Keratinocyte (primary cell): ENCODE measurements around the gene FARP1. TPM values are rescaled to one million over a fixed set of nuclear protein-coding genes. Genes with fewer than 3 reads are reported as not detected.

Experiments
- DNase-seq: peaks from one replicate; pipeline ENCODE4 v3.0.0-alpha.2; 2011; ENCODE audit warnings: low read depth, missing footprints, low spot score
- FAIRE-seq: peaks from 2 replicates; lab custom pipeline; 2011; peaks lifted over from hg19 to GRCh38; lab: Jason Lieb, UNC
- H2AFZ ChIP-seq: 2 replicates; pipeline ENCODE4 v1.6.0; 2012; ENCODE audit warnings: low read length, control low read depth, inconsistent platforms; ENCODE audit not compliant: control insufficient read depth
- H3K27ac ChIP-seq: 2 replicates; pipeline ENCODE4 v1.5.1; 2011; ENCODE audit warnings: low read length; ENCODE audit not compliant: control insufficient read depth, insufficient read depth
- H3K27me3 ChIP-seq: 3 replicates; pipeline ENCODE4 v1.6.0; 2011; ENCODE audit warnings: low read length; ENCODE audit not compliant: control insufficient read depth, insufficient read depth; ENCODE audit errors: extremely low read depth
- H3K36me3 ChIP-seq, 2 experiments: 2 replicates in 1 of 2; 3 replicates in 1 of 2; pipeline ENCODE4 v1.5.1; 2011; ENCODE audit warnings: low read length in 2 of 2, mild to moderate bottlenecking in 1 of 2; ENCODE audit not compliant: control insufficient read depth in 2 of 2, insufficient read depth in 2 of 2; ENCODE audit errors: extremely low read depth in 1 of 2
- H3K4me1 ChIP-seq: 3 replicates; pipeline ENCODE4 v1.5.1; 2011; ENCODE audit warnings: low read length; ENCODE audit not compliant: control insufficient read depth, insufficient read depth; ENCODE audit errors: extremely low read depth
- H3K4me2 ChIP-seq: 3 replicates; pipeline ENCODE4 v1.6.0; 2011; ENCODE audit warnings: low read depth, low read length; ENCODE audit not compliant: control insufficient read depth, insufficient read depth; ENCODE audit errors: extremely low read depth
- H3K4me3 ChIP-seq, 3 experiments: fragments of 200-600 bp in 1 of 3; sonication (generic) in 1 of 3; 2 replicates in 2 of 3; 3 replicates in 1 of 3; pipeline ENCODE4 v1.5.1; 2011 to 2016; ENCODE audit warnings: low read length in 3 of 3, mild to moderate bottlenecking in 3 of 3, control low read depth in 2 of 3, inconsistent platforms in 1 of 3, low read depth in 1 of 3, mixed read lengths in 1 of 3, mixed run types in 1 of 3, moderate library complexity in 1 of 3; ENCODE audit not compliant: control insufficient read depth in 2 of 3, insufficient read depth in 2 of 3; ENCODE audit errors: extremely low read depth in 1 of 3
- H3K79me2 ChIP-seq: 2 replicates; pipeline ENCODE4 v1.6.0; 2012; ENCODE audit warnings: low read length; ENCODE audit not compliant: control insufficient read depth, insufficient read depth
- H3K9ac ChIP-seq: 3 replicates; pipeline ENCODE4 v1.6.0; 2011; ENCODE audit warnings: low read length; ENCODE audit not compliant: control insufficient read depth, insufficient read depth; ENCODE audit errors: extremely low read depth
- H3K9me1 ChIP-seq: 3 replicates; pipeline ENCODE4 v1.6.0; 2011; ENCODE audit warnings: low read length; ENCODE audit not compliant: control insufficient read depth, insufficient read depth; ENCODE audit errors: extremely low read depth
- H3K9me3 ChIP-seq: 2 replicates; pipeline ENCODE4 v1.5.1; 2012; ENCODE audit warnings: low read depth, low read length; ENCODE audit not compliant: control insufficient read depth
- H4K20me1 ChIP-seq: 3 replicates; pipeline ENCODE4 v1.6.0; 2011; ENCODE audit warnings: low read length; ENCODE audit not compliant: control insufficient read depth, insufficient read depth; ENCODE audit errors: extremely low read depth
- EZH2 ChIP-seq: IDR thresholded peaks from one replicate; pipeline ENCODE4 v1.6.1; 2012; ENCODE audit warnings: inconsistent platforms, mild to moderate bottlenecking, low read length, moderate library complexity
- dilution Hi-C: fragments of 300-500 bp; cut with MboI; formaldehyde crosslinking; loops from one replicate; pipeline ENCODE4 v1.7.0; 2020; ENCODE audit warnings: low sequenced_read_pairs; ENCODE audit not compliant: extremely low pct_ligation_motif_present
- polyA plus RNA-seq, 5 experiments: library from polyadenylated mRNA; depleted of rRNA in 3 of 5; stranded (reverse) in 3 of 5; stranded (forward) in 1 of 5; unstranded in 1 of 5; fragments of >200 nt; gene quantifications; 1 replicate in 1 of 5; 2 replicates in 3 of 5; 3 replicates in 1 of 5; pipeline versions ENCODE4 v1.2.1 to v1.2.3, GENCODE V29; 2011 to 2012; ENCODE audit warnings: missing spikeins in 2 of 5, low read depth in 1 of 5, low replicate concordance in 1 of 5
- TF ChIP-seq, protein P1 (sequence below), 3 experiments: IDR thresholded peaks in 1 of 3; conservative IDR thresholded peaks in 1 of 3; optimal IDR thresholded peaks in 1 of 3; 2 replicates in 2 of 3; 3 replicates in 1 of 3; pipeline versions ENCODE3 to v1.5.1; 2011; ENCODE audit warnings: low read length in 3 of 3, mild to moderate bottlenecking in 3 of 3, moderate library complexity in 2 of 3, control low read depth in 1 of 3, inconsistent platforms in 1 of 3; ENCODE audit not compliant: insufficient read depth in 2 of 3; ENCODE audit errors: extremely low read depth in 1 of 3

The FARP1 gene
- polyA plus RNA-seq, 1 donor (not counting 4 experiments of a cell fraction or from before 2014, with no cell fraction given): 10.3 TPM

DNA sequence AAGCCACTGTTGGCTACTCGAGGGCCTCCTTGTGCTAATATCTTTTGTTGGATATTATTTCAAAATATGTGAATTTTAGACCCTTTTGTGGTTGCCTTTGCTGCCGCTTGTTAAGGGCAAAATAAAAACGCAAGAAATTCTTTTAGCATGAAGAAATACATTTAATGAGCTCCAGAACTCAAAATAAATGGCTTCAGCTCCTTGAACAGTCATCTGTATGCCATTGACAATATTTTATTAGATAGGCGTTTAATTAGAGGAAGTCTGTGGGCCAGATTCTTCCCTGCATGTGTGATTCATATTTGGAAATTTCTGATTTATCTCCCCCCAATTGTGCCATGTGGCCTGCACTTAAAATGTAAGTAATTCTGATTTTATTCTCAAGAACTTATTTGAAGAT lies 256.9 kb downstream of the FARP1 start:
- DNase-seq: no peak
- no peaks in the 10 kb centered on the region for H3K27me3 ChIP-seq
- no peak overlapping the region for H2AFZ ChIP-seq
- H3K9me1 ChIP-seq: no peaks in the 10 kb centered on the region
- dilution Hi-C loops: no loop called here
- no peaks in the 10 kb centered on the region for H3K36me3 ChIP-seq
- FAIRE-seq: no peak
- H3K27ac ChIP-seq: no peak overlapping the region
- no peak overlapping the region for H3K4me2 ChIP-seq
- H3K9me3 ChIP-seq: no peaks in the 10 kb centered on the region
- no peaks in the 10 kb centered on the region for H4K20me1 ChIP-seq
- H3K4me1 ChIP-seq: no peaks in the 10 kb centered on the region
- no peak overlapping the region for H3K9ac ChIP-seq
- H3K79me2 ChIP-seq: no peaks in the 10 kb centered on the region
- H3K4me3 ChIP-seq: no peak overlapping the region
- TF ChIP-seq, protein P1, sequence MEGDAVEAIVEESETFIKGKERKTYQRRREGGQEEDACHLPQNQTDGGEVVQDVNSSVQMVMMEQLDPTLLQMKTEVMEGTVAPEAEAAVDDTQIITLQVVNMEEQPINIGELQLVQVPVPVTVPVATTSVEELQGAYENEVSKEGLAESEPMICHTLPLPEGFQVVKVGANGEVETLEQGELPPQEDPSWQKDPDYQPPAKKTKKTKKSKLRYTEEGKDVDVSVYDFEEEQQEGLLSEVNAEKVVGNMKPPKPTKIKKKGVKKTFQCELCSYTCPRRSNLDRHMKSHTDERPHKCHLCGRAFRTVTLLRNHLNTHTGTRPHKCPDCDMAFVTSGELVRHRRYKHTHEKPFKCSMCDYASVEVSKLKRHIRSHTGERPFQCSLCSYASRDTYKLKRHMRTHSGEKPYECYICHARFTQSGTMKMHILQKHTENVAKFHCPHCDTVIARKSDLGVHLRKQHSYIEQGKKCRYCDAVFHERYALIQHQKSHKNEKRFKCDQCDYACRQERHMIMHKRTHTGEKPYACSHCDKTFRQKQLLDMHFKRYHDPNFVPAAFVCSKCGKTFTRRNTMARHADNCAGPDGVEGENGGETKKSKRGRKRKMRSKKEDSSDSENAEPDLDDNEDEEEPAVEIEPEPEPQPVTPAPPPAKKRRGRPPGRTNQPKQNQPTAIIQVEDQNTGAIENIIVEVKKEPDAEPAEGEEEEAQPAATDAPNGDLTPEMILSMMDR (optimal IDR thresholded peaks at IDR 0.05 in 1 of 3, IDR thresholded peaks at IDR 0.05 in 1 of 3, conservative IDR thresholded peaks at IDR 0.05 in 1 of 3; ENCODE audit: extremely low read depth in 1 of 3, insufficient read depth in 2 of 3, low read length in 3 of 3): no peak
- no peak for TF ChIP-seq EZH2

DNA sequence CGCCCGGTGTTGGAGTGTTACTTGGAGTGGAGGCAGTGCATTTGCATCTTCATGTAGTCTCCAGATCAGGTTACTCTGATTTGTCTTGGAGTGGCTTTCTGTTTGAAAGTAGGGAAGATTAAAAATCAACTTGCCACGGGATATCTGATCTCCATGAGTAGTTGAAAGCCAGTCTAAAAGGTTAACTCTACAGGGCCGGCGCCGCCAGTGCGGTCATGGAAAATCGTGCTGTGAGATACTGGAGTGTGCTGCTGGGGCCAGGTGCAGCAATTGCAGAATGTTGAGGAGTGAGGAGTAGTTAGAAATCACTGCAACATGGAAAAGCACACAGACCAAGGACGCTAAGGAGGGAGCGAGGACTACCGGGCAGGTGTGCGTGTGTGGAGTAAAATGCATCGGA lies 259.0 kb downstream of the FARP1 start:
- Histone ChIP-seq H3K9me1 (no peaks in the 10 kb centered on the region), H4K20me1 (no peaks in the 10 kb centered on the region), H3K9ac (no peak overlapping the region), H3K79me2 (no peaks in the 10 kb centered on the region), H3K4me1 (no peaks in the 10 kb centered on the region), H3K4me3 (no peak overlapping the region), H3K4me2 (no peak overlapping the region), H2AFZ (no peak overlapping the region), H3K27me3 (no peaks in the 10 kb centered on the region), H3K9me3 (no peaks in the 10 kb centered on the region), H3K36me3 (no peaks in the 10 kb centered on the region), H3K27ac (no peak overlapping the region)
- TF ChIP-seq EZH2: no peak
- TF ChIP-seq, protein P1 (optimal IDR thresholded peaks at IDR 0.05 in 1 of 3, IDR thresholded peaks at IDR 0.05 in 1 of 3, conservative IDR thresholded peaks at IDR 0.05 in 1 of 3; ENCODE audit: extremely low read depth in 1 of 3, insufficient read depth in 2 of 3, low read length in 3 of 3): no peak
- FAIRE-seq (no peak), DNase-seq (no peak)
- dilution Hi-C loops: no loop called here
